Left cardiac atrium (tissue), 4 donors: Measurements from ENCODE around the gene ABLIM2. TPM values are rescaled to one million over a fixed set of nuclear protein-coding genes. Genes with fewer than 3 reads are reported as not detected.

Experiments
- ATAC-seq, 2 donors: fragments of 200-7000 bp; cut with Tn5 transposase; one replicate each; pipeline ENCODE4 v1.9.1; 2020; ENCODE audit warnings: mild to moderate bottlenecking in 2 of 2, moderate library complexity in 2 of 2
- DNase-seq: peaks from one replicate; pipeline ENCODE4 v3.0.0-alpha.2; 2020
- intact Hi-C, 2 donors: fragments of 100-400 bp; cut with DNase I; formaldehyde crosslinking; loops; one replicate each; pipeline versions ENCODE4 v1.14.1 to v1.15.1; 2022 to 2023
- total RNA-seq, 2 donors: library from RNA; stranded (reverse); fragmentation: NEBNext Ultra II Directional; extraction: Animal tissue kit (Norgen Biotek cat#: 25700); gene quantifications; one replicate each; pipeline ENCODE4 v1.2.1, GENCODE V29; 2021
- donor health status: DM: no; HTN: yes; CAD: no.
- donor health status: DM: no; HTN: yes; CAD: no; lungs with severe emphysema.
- donor health status: DM: yes; HTN: yes; CAD: no.
- donor health status: Dilated cardiomyopathy.

Gene ABLIM2
- total RNA-seq, 2 donors from 2014 or later = 14.3 to 23.1 TPM

DNA sequence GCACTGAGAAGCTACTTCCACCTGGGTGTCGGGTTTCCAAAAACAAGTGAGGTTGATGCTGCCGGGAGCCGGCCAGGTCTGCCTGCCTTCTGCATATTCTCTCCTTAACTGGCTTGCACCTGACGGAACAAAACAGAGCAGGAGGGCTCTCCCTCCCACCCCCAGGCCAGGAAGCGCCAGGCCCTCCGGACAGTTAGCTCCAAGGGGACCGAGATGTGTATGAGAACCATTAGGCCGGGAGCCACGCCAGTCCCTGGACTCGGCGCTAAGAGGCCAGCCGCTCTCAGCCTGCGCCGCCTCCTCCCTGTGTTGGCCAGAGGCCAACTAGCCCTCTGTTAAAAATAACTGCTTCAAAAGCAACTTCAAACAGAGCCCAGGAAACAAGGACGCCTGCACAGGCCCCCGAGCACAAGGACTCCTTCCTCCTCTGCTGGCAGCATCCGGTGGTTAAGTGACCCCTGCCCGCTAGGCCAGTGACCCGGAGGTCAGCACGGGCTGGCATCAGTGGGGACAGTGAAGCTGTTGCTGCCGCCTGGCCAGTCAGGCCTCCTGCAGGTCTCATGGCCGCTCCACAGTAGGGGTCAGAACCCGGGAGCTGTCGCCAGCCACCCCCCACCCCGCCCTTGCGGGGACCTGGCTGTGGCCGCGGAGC lies 107.9 kb downstream of the ABLIM2 start:
- intact Hi-C loops = no loop called here
- DNase-seq = peak; percentile 86
- peak; percentile 87 to 90 for ATAC-seq

DNA sequence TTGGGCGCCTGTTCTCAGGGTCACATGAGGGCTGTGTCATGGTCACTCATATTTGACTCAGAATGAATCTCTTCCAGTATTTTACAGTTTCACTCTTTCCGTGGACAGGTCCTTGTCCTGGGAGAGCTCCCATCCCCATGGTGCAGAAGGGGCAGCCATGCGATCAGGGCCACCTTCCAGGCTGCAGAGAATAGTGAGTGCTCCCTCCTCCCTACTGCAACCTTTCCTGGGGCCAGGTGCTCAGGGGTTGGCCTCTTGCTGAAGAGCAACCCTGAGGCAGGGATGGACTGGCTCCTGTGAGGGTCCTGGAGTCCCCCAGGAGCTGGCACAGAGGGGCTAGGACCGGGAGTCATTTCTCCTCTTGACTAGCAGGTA lies 108.4 kb downstream of the ABLIM2 start:
- intact Hi-C loops = no loop called here
- no peak for DNase-seq

DNA sequence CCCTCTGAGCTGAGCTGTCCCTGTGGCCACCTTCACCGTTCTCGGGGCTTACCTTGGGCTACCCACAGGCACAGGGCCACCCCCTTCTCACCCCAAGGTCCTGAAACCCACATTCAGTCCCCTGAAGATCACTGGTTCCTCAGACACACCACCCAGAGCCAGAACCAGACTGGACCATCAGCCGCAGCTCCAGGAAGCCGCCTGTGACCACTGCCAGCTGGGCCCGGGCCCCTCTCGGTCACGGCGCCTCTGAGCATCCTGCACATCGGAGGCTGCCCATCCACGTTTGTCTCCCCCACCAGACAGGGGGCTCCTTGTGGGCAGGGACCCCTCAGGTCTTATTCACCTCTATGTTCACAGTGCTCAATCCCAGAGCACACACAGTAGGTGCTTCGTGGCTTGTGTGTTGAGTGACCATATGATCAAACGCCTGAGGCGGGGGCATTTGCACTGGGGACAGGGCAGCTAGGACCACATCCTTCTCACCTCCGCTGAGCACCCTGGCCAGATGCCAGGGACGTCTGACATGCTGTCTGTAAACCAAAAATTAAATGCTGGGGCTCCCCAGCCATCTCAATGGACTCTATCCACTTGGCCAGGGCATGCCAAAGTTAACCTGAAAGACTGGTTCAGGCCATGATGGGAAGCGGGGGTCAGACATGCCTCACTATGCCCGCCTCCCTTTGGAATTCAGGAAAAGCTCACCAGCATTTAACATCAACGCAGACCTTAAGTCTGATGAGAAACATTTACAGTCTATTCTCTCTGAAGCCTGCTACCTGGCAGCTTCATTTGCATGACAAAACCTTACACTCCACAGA lies 109.5 kb downstream of the ABLIM2 start:
- intact Hi-C loops = no loop called here
- DNase-seq (no peak), ATAC-seq (no peak)

More for the DNA sequence above, 108.4 kb downstream of the ABLIM2 start:
- peak in 1 of 2 donors; percentile 3 for ATAC-seq

DNA sequence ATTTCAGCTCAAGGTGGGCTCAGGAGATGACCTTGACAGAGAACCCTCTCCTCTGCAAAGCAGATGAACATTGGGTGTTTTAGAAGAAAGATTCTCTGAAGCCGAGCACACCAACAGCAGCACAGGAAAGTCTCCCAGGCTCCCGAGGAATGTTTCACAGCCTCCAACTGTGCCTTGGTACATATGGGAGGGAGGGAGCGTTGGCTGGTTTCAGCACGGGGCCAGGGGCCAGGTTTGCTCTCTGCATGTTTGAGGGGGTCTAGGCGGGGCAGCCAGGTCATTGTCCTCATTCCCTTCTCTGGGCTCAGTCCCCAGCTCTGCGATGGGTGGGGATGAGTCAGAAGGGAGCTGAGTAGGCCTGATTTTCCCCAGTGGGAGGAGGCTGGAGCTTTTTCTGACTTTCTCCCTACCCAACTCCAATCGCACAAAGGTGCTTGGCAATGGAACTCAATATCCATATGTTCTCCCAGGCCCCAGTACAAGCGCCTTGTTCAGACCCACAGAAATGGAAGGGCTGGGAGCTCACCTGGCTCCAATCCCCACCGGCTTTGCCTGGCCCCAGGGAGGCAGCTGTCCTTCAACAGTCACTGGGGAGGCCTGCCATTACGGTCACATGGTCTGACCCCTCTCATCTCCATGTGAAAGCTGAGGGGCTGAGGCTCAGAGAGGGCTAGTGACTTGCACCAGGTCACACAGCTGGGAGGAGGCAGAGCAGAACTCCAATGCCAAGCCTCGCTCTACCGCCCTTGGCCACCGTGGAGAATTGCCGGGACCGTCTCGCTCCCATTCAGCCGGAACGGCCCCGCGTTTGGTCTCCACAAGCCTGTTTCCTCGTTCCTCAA lies 110.6 kb downstream of the ABLIM2 start:
- DNase-seq (no peak), ATAC-seq (no peak)
- intact Hi-C loops = no loop called here

DNA sequence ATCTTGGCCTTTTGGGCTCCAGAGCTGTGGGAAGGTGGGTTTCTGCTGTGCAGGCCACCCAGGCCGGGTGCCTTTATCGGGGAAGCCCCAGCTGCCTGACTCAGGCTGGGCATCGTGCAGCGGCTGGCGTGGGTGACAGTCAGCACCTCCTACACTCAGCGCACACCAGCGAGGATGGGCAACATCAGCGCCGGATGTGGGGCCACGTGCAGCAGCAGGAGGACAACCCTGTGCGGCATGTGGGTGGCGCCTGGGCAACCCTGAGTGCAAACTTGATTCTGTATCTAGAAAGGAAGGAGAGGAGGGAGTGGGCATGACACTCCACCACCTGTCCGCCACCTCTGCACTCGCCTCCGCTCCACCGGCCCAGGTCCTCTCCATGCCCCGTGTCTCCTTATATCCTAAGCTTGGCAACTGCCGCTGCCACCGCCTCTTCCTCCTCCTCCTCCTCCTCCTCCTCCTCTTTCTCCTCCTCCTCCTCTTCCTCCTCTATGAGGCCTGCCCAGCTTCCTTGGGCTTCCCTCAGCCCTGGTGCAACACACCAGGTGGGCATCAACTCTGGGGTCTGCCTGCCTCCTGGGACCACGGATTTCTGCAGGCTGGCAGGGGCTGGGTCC lies 111.6 kb downstream of the ABLIM2 start:
- DNase-seq (no peak), ATAC-seq (no peak)
- intact Hi-C loops = no loop called here

DNA sequence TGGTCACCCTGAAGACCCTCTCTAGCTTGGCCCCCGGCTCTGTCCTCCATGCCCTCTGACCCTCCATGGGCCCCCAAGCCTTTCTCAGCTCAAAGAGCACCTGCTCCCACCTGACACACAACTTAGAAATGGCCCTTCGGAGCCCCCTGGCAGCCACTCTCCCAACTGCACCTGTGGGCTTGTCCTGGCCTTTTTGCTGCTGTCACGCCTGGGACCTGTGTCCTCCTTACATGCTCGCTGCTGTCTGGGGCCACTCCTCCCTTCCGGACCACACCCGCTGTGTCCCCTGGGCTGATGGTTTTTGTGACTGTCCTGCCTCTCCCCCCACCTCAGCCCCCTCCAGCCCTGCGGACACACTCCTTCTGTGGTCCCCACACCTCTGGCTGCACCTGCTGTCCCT lies 112.7 kb downstream of the ABLIM2 start:
- ATAC-seq (no peak), DNase-seq (no peak)
- intact Hi-C loops = no loop called here

DNA sequence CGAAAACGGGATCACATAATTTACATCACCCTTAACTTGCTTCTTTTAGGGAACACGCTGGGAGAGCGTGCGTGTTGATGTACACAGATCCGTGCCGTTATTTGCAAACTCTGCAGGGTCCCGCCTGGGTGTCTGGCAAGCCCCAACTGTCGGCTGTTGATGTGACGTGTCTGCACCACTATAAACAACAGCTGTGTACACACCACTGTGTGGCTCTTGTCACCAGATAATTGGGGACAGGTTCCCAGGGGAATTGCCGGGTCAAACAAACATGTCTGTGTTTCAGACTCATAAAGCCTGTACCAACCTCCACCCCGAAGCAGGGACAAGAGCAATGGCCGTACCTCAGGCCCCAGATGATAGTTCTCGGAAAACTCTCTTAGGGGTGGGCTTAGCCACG lies 113.9 kb downstream of the ABLIM2 start:
- intact Hi-C loops = no loop called here
- DNase-seq (no peak), ATAC-seq (no peak)

DNA sequence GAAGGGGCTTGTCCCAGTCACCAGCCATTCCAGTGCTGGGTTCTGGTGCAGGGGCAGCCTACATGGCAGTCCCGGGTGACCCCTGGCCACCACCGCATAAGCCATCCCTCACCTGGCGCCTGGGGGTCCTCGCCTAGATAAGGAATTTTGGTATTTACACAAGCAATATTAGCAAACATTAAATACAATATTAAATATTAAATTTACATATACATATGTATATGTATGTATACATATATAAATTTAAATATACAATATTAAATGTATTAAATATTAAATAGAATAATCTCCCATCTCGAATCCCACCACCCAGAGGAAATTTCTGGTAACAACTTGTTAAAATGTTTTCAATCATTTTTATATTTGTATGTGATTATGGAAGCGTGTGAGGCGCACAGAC lies 114.4 kb downstream of the ABLIM2 start:
- intact Hi-C loops = no loop called here
- no peak for ATAC-seq
- no peak for DNase-seq

DNA sequence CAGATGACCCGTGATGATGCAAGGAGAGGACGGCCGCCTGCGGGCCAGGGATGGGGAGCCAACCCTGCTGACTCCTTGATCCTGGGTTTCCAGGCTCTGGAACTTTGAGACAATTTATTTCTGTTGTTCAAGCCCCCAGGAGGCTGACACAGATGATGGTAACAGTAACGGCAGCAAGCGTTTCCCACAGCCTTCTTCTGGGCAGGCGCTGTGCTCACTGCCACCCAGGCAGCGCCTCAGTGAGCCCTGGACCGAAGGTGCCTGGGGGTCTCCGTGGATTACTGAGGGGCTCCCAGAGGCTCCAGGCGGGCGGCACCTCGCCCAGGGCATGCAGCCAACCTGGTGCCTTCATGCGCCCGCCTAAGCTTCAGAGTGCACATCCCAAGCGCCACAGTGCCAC lies 115.0 kb downstream of the ABLIM2 start:
- intact Hi-C loops = no loop called here
- DNase-seq = no peak
- no peak for ATAC-seq

DNA sequence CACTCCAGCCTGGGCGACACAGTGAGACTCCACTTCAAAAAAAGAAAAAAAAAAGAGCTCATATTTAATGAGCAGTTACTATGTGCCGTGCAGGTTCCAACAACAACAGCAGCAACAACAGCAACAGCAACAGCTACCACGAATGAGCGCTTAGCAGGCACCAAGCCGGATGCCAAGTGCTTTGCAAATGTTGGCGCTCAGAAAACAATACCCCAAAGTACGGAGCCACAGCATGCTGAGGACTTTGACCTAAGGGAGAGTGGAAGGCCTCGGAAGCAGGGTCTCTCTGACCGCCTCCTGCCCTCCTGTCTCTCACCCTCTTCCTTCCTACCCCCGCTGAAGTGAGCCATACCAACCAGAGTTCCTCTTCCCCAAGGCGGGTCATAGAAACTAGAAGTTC lies 116.7 kb downstream of the ABLIM2 start:
- ATAC-seq (no peak), DNase-seq (no peak)
- intact Hi-C loops = no loop called here

DNA sequence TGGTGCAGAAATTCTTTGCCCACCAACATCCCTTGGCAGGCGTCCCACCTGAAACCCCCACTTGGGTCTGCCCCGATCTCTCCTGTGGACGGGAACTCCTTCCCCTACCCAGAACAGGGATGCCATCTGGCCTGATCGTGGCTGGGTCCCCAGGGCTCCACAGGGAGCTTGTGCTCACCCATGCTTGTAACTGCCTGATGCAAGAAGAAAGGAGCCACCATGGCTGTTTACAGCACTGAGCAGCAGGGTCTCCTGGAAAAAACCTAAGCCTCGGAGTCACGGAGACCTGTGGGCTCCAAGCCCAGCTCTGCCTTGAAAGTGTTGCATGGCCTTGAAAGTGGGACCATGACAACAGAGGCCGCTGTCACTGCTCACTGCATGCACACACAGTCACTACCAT lies 117.4 kb downstream of the ABLIM2 start:
- no peak for DNase-seq
- intact Hi-C loops = no loop called here
- no peak for ATAC-seq

DNA sequence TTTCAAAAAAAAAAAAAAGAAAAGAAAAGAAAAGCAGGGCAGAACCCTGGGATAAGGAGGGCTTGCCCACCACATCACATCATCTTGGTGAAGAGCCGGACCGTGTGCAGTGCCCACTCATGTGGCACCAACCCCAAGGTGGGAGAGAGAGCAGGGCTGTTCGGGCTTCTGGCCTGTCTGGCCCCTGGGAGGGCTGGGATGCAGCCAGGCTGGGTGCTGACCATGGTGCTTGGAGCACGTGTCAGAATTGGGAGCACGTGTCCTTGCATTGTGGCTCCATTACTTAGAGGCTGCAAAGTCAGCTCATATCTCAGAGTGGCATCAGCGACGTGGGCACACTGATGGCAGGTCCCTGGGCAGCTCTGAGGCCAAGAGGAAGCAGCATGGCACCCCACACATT lies 118.0 kb downstream of the ABLIM2 start:
- intact Hi-C loops = no loop called here
- DNase-seq (no peak), ATAC-seq (no peak)

DNA sequence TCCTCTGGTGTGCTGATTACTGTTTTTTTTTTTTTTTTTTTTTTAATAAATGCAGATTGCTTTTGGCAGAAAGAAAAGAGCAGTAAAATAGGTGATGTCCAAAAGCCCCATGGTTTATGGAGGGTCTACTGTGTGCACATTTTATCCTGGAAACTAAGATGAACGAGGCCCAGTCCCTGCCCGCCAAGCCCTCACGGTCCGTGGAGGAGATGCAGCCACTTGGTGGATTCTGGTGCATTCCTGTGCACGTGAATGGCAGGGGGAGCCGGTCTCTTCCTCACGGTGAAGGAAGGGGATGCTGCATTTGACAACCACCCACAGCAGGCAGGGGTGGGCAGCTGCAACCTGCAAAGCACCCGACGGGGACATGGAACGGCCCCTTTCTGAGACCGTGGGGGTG lies 118.8 kb downstream of the ABLIM2 start:
- intact Hi-C loops = no loop called here
- DNase-seq = no peak
- no peak for ATAC-seq

DNA sequence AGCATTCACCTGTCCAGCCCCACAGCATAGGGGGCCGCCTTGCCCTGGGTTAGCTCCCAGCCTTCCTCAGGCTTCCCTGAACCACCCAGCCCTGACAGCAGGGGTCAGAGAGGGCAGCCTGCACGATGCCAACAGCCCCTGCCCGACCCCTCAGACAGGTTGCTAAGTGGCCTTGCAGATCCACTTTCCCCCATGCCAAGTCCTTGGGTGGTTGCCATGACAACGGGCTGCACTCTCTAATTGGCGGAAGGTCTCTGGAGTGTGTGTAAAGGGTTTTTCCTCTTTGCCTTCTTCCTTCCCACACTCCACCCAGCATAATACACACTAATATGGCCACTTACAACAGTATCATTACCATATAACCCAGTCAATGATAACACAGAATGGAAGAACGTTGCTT lies 119.3 kb downstream of the ABLIM2 start:
- no peak for DNase-seq
- intact Hi-C loops = no loop called here
- ATAC-seq = no peak

DNA sequence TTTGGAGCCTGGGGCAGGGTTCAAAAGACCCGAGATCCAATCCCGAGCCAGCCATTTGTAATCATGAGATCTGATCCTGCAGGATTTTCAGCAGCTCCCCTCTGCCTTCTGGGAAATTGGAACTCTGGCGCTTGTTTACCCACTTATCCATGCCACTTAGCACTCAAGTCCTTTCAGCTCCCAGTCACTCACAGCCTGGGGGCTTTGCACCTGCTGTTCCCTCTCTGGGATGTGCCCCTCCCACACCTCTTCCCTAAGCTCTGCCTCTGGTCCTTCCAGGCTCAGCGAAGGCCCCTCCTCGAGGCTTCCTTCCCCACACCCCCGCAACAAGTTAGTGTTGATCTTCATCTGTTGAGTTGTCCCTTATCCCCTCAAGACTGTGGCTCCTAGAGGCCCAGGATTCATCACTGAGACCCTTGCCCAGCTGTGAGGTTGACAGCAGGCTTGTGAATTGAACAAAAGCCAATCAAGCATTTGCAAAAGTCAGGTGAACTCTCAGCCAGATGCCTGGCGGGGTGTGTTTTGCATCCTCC lies 119.8 kb downstream of the ABLIM2 start:
- ATAC-seq (no peak), DNase-seq (no peak)
- intact Hi-C loops = no loop called here

DNA sequence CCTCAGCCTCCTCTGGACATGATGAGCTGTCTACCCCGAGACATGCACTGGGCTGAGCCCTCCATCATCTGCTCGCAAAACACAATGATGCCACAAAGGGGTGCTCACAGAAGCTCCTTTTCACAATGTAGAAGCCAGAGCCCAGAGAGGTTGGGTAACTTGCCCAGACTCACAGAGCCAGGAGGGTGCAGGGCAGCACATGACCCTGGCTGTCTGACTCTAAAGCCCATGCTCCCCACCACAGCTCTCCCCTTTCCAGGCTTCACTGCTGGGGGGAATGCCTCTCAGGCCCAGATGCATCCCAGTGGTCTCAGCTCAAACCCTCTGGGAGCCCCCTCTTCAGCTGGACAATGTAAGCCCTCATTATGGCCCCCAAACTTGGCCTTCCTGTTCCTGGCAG lies 120.5 kb downstream of the ABLIM2 start:
- DNase-seq (no peak), ATAC-seq (no peak)
- intact Hi-C loops = no loop called here

DNA sequence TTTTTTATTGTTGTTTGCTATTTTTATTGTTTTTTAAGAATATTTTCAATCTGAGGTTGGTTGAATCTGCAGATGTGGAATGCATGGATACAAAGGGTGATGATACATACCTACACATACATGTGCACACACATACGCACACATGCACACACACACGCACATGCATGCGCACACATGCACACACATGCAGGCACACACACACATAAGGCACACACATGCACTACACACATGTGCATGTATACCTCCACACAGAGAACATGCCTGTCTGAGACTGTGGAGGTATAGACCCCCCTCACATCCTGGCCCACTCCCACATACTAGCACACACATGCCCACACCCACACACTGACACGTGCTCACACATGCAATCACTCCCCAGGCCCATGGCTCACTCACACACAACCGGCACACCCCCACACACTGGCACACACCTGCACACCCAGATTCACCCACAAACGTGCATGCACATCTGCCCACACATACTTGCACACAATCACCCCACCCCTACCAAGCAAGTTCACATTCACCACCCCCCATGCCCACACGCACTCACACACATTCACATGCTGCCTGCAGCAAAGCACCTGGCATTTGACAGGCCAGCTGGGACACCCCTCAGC lies 121.4 kb downstream of the ABLIM2 start:
- DNase-seq (no peak), ATAC-seq (no peak)
- intact Hi-C loops = no loop called here

DNA sequence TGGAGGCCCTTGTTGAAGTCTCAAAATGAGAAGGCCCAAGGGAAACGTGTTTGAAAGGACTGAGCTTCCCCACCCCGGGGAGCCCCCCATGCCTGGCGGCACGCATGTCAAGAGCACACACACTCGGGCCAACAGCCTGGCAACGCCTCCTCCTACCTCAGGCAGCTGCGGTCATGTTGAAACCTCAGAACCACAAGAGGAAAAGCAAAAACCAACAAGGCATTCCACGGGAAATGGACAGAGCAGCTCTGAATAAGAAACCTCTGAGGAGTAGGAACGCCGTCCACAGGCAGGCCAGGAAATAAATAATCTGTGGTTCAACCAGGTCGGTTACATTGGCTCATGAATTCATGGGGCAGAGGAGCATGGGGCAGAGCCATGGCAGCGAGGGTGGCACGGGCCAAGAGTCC lies 123.2 kb downstream of the ABLIM2 start:
- intact Hi-C loops = no loop called here
- DNase-seq (no peak), ATAC-seq (no peak)
